ENCODE data around the gene FAM3B.
"Not testable (repeated sequence)": the region's sequence is repeated elsewhere in the genome, so short reads cannot be mapped to it uniquely, and the experiment has no call there.

Gene FAM3B, protein sequence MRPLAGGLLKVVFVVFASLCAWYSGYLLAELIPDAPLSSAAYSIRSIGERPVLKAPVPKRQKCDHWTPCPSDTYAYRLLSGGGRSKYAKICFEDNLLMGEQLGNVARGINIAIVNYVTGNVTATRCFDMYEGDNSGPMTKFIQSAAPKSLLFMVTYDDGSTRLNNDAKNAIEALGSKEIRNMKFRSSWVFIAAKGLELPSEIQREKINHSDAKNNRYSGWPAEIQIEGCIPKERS

DNA sequence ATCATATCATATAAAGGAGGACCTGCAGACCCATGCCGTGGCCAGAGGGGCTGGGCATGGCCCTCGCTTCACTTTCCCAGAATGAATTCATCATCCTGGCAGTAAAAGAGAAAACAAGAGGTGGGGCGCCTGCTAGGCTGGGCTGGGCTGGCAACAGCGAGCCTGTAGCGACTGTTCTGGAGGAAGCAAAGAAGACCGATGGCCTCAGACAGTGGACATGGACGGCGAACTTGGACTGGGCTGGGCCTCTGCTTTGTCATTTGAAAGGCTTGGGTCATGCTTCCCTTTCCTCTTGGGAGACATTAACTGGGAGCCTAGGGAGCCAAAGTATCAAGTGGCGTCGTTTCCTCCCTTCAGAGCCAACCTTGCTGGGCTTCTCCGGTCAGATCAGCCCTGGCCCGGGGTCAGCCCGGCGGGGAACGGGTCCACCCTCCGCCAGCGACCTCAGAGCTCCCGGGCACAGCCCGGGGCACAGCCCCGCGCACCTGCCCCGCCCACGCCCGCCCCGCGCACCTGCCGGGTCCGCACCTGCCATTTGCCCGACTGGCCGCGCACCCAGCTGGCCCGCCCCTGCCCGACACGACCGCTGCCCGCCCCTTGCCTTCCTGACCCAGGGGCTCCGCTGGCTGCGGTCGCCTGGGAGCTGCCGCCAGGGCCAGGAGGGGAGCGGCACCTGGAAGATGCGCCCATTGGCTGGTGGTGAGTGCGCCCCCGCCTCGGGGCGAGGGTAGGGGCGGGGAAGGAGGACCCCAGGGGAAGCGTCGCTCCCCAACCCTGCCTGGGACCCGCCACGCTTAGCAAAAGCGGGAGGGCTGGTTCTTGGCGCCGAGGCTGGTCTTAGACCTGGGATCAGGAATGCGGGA is at the start of gene FAM3B:
Gene FAM3B (plus strand): TSS at position 602 of the 863 bp plus-strand sequence. CDS start 79 bp downstream, at position 681.
- peak; percentile 74 for DNase-seq

DNA sequence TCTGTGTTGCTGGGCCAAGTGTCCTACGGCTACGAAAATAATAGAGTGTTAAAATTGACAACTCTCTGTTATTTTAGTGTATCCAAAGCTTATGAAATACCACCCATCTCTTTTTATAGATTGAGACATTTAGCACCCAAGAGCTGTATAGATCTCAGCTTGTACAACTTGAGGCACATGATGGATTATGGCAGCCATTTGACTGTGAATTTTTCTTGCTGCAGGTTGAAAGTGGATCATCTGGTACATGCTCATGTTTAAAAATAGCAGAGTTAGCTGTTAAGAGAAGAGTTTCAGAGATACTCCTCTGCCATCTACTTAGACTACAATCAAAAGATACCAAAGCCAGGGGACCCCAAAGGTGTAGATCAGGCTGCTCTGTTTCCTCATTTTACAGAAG is 49.3 kb upstream of the FAM3B start:
- DNase-seq: no peak

DNA sequence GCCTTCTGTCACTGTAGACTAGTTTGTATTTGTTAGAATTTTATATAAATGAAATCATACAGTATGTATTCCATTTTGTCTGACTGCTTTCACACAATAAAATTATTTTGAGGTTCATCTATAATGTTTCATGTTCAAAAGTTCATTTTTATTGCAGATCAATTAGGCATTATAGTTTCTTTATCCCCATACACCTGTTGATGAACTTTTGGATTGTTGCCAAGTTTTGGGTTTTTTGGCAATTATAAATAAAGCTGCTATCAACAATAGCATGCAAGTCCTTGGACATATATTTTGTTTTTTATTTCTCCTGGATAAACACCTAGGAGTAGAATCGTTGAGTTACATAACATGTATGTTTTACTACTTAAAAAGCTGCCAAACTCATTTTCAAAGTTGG is 47.1 kb upstream of the FAM3B start:
- peak; percentile 6 for DNase-seq

DNA sequence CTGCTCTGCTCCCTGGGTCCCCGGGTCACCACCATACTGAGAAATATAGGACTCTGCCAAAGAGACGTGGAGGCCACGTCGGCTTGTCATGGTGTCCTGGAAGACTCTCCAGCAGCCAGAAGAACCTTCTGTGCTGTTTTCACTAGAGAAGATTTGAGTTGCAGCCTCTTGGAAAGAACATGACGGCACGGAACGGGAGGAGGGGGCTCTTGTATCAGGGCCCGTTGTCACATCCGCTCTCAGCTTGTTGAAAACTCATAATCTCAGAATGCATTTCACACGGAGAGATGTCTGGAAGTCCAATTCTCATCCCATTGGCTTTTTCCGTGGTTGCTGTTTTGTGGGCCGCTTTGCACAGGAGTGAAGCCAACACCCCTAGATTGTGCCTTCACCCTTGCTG is 39.4 kb upstream of the FAM3B start:
- no peak for DNase-seq

DNA sequence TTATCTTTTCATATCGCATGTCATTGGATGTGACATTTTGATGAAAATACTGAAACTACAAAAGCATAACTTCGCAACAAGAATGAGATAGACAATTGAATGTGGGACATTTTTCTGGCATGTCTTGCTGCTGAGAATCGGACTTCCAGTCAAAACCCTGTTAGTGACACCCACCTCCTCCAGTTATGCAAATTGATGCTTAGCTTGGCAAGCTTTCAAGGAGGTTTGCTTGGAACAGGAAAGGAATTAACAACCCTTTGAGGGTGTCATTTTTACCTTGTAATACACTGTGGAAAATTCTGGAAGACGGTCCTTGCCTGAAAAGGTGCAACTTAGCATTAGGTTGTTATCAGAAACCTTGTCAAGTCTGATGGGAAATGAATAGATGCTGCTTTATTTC is 38.8 kb upstream of the FAM3B start:
- no peak for DNase-seq

DNA sequence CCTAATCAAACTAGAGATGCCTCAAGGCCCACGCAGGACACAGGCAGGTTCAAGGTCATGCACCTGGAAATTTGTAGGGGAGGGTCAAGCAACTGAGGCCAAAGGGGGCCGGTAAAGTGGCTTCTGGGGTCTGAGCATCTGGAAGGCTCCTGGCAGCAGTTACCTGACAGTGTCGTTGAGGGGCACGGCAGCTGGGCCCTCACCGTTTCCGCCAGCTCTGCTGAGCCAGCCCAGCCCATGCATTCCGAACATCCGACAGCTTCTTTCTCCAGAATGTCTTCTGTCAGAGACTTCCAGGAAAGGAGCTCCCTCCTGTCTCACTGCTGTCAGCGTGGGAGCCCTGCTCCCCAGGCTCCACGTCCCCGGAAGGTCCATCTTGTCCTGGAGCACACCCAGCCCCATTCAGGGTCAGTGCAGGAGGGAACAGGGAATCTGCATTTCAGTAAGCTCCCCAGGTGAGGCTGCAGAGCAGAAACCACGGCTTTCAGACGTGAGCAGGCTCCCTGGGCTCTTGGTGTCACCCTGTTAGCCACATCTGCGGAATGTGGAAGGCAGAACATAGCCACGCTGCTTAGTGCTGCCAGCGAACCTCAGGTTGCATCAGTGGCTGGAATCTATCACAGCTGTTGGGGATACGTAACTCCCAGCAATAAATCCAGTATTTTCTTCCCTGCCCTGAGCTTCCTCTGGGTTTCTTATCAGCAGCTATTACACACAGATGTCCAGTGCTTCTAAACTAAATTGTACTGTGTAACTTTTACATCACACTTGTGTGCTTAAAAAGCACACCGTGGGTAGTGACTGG is 36.3 kb upstream of the FAM3B start:
- DNase-seq: no peak

DNA sequence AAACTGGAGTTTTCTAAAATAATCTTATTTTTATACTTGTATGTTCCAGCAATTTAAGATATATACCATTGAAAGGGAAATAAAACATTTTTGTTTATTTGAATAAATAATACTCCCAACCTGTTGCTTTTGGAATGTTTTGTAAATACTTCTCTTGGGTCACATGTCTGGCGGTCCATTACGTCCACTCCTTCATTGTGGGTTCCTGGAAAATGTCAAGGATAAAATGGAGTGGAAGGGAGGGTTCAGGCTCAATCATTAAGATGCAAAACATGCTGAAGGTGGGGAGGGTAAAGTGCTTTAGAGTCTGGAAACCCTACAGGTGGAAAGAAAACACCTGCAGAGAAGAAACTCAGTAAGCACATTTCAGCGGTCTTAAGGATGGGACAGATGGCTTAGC is 34.2 kb upstream of the FAM3B start:
- DNase-seq: no peak

DNA sequence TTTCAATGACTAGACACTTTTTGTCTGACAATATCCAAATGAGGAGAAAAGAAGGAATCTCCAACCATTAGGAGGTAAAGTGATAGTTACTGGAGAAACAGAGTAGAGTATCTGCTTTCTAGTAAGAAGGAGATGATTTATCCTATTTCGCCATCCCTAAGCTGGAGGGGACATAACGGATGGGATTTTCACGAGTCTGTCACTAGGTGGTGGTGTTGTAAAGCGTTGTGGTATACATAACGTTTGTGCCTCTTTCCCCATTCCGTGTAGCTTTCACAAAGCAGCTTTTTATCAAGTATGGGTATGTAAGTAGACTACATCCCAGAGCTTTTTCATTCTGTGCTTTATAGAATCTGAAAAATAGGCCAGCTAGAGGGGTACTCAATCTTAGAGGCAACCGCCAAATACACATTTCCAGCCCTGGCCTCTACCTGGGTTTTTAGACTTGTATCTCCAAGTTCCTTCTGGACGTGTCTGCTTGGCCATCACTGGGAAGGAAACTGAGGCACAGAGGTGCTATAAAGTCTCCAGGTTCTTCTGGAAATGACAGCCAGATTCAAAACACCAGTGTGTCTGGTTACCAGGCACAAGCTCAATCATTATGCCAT is 33.3 kb upstream of the FAM3B start:
- peak; percentile 65 for DNase-seq

DNA sequence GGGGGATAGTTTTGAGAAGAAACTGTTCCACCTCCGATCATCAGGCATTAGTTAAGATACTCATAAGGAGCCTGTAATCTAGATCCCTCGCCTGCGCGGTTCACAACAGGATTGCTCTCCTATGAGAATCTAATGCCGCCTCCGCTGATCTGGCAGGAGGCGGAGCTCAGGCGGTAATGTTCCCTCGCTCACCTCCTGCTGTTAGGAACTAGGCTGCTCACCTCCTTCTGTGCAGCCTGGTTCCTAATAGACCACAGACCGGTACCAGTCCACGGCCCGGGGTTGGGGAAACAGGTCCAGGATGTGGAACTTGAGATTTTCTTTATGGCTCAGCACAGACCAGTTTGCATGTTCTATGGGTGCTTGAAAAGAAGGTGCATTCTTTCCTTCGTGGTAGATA is 27.2 kb upstream of the FAM3B start:
- DNase-seq: no peak

DNA sequence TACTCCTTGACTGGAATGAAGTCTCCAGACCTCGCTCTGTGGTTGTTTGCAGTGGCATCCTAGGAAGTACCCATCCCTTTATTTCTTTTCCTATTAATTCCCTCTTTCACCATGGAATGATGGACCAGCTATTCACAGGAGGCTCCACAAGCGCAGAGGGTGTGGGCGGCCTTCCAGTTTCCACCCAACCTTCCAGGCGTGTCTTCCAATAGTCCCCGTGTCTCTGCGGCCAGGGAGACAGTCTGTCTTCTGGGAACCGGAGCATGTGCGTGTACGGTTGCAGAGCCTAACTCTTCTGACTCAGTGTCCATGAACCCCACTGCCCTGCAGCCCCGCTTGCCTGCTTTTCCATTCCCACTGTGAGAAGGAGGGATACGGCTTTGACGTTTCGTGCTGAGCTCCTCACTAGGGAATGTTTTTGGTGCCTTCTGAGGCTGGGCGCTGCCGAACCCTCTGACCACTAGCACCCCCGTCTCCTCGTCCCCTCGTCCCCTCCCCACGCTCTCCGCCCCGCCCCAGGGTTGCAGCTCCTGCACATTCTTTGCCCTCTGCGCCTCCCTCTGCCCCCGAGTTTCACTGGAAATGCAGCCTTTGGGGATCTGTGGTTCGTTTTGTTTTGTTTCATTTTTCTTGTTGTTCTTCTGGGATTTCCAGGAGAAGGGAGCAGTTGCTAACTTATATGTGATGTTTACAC is 26.3 kb upstream of the FAM3B start:
- no peak for DNase-seq

DNA sequence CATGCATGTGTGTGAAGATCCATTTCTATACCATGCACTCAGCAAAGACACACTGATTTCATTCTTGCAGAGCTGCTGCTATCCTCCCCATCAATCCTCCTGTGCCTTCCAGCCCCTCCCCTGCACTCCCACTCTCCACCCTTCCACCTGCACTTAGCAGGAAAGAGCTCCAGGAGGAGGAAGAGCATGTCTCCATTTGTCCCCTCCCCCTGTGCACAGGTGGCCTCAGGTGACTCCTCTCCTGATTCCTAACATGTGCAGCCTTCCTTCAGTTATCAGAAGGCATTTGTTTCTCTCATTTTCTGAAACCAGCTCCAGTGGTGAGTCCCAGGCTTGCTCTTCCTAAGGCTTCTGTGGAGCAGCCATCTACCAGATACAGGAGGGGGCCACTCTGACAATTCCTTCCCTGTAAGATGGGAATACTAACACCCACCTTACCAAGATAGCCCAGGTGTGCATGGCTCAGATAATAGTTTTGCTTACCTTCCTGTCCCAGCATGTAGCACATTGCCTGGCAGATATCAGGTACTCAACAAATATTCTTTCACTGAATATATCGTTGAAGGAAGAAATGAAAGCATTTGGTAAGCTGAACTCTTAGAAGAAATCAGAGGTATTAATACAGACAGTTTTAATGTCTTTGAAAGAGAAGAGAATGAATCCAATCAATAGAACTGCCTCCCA is 21.9 kb upstream of the FAM3B start:
- no peak for DNase-seq

DNA sequence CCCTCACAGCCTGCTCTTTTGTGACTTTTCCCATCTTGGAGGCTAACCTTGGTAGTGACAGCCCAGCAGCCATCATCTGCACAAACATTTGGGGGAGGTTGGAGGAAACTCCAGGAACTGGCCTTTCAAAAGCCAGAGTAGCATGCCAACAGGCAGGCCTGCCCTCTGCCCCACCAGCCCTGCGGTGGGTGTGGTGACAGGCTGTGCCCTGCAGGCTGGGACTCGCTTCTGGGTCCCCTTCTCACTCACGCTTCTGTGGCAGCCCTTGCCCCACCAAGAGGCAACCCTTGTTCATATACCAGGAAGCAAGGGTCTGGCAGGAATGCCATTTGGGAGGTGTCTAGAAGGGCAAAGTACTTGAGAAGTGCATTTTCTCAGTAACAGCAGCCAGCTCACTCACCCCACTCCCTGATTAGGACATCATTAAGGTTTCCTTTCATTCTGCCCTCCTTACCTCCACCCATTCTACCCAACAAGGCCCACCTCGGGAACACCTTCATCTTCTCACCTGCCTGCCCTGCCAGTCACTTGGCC is 20.8 kb upstream of the FAM3B start:
- DNase-seq: no peak

DNA sequence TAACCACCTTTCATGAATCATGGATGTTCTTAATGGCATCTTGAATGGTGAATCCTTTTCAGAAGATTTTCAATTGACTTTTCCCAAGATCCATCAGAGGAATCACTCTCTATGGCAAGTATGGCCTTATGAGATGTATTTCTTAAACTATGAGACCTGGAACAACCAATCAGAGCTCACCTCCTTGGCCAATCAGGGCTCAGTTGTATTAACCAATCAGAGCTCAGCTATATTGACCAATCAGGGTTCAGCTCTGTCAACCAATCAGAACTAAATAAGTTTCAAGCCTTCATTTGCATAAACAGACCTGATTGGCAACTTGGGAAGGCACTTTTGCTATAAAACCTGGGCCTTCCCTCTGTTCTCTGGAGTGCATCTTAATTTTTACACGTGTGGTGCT is 13.6 kb upstream of the FAM3B start:
- DNase-seq: no peak

DNA sequence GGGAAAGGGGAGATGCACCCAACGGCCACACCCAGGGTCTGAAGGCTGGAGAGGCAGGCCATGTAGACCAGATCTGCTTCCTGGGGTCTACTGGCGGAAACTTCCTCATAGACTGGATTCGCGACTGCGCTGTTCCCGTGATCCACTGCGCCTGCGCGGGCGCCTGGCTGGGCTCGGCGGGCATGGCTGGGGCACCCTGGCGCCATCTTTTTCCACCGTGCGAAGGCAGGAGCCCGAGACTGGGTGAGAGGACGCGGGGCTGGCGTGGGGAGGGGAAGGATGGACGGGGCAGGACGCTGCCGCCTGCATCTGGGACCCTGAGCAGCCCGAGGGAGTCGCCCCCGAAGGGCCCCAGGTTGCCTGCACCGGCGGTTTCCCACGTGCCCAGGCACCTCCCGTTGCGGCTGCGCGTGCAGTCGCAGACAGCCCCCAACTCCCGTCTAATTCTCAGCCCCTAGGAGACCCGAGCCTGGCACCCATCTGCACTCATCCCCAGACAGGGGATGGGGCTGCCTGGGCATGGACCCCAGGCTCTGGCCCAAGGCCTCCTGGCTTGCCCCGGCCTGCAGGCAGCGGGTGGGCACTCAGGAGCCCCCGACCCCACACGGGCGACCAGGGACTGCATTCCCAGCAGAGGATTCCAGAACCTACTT is 12.4 kb upstream of the FAM3B start:
- no peak for DNase-seq

DNA sequence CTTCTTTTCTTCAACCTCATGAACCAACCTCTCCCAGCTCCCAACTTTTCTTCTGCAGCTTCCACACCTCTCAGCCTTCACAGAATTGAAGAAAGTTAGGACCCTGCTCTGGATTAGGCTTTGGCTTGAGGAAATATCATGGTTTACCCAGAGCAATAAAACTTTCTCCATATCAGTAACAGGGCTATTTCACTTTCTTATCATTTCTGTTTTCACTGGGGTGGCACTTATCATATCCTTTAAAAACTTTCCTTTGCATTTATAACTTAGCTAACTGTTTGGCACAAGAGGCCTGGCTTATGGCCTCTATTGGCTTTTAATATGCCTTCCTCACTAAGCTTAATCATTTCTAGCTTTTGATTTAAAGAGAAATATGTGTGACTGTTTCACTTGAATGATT is 9.4 kb upstream of the FAM3B start:
- no peak for DNase-seq

DNA sequence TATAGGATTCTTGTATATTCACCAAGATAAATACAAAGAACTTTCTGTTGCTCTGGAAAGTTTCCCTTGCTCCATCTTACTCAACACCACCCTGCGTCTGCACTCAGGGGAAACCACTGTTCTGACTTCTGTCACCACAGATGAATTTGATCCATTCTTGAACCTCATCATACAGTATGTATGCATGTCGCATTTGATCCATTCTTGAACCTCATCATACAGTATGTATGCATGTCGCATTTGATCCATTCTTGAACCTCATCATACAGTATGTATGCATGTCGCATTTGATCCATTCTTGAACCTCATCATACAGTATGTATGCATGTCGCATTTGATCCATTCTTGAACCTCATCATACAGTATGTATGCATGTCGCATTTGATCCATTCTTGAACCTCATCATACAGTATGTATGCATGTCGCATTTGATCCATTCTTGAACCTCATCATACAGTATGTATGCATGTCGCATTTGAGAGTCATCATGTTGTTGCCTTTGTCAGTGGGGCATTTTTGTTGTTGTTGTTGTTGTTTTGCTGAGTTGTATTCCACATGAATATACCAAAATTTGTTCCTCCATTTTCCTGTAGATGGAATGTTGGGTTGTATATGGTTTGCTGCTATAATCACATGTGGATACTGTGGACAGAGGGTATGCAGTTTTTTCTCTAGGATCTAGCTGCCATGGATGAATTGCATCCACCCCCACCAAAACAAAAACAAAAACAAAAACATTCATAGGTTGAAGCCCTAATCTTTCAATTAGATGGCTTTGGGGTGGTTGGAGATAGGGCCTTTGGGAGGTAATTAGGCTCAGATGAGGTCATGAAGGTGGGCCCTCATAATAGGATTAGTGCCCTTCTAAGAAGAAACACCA is 3.1 kb upstream of the FAM3B start:
- DNase-seq: not testable (repeated sequence)

DNA sequence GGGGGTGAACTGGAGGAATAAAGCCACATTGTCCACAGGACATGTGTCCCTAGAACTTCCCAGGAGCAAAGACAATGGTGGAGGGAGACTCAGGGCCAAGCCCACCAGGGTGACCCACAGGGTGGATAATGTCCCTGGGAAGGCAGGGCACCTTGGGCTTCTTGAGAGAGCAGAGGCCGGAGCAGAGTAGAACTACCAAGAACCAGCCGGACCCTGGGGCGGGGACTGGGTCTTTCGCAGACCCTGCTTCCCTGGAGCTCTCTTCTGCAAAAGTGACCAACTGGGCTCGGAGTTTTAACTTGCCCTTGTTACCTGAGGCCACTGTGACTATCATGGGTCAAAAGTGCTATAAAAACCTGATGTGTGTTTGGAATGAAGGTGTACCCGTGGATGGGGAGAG is 875 bp upstream of the FAM3B start:
- DNase-seq: no peak

DNA sequence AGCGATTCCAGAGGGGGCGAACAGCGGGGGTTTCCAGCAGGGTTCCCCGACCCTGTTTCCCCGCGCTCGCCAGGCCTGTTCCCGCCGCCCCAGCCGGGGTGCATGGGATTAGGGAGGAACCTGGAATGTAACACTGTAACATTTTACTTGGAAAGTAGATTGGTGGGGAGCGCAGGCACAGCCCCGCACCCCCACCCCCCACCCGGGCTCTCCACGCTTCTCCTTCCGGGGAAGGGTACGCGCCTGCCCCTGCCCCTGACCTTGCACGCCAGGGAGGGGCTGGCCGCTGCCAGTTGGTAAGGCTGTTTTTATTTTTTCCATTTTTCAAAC is 427 bp downstream of the FAM3B start:
- no peak for DNase-seq

DNA sequence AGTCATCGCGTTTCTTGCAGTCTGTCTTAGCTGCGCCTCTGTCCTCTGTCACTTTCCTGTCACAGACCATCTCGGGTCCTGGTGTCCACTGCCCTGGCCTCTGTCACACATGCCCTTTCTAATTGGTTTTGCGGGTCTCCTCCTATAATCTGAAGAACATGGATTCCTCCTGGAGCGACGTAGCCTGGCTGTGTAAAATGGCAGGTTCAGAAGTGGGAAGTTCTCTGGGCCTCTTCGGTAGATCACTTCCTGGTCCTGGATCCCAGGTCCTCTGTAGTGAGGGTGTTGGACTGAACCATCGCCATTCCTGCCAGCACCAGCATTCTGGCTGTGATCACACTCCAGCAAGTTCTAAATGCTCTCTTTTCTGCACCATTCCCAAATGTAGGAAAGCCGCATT is 857 bp downstream of the FAM3B start:
- DNase-seq: peak; percentile 4

DNA sequence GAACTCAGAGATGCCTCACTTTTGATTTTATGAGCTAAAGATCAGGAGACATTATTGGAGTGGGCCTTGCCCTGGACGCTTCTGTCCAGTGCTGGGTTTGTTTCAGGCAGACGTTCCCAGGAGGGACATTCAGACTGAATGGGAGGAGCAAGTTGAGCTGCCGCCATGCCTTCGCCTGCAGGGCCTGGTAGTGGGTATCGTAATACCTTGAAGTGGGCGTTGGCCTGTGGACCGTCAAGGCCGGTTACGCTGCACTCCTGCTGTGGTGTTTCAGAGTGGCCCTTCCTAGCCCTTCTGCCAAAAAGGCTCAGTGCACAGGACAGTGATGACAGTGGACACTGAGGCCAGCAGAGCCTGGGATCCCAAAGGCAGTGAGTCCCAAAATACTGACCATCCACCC is 1.6 kb downstream of the FAM3B start:
- no peak for DNase-seq

All from NCI-H1105 (cell line).